Trophoblast cell (in vitro differentiated cells and primary cell): ENCODE results near the gene KCNH8.

ENCODE experiments used
- DNase-seq, 2 donors: peaks; one replicate each; pipeline ENCODE4 v3.0.0-alpha.2; 2016
- H2AFZ ChIP-seq: 2 replicates; pipeline ENCODE4 v1.6.1; 2013; ENCODE audit warnings: low read length, moderate library complexity, mild to moderate bottlenecking; ENCODE audit not compliant: insufficient read depth, poor library complexity
- H2AK5ac ChIP-seq: 2 replicates; pipeline ENCODE4 v1.6.1; 2013; ENCODE audit warnings: mild to moderate bottlenecking, low read length
- H2BK120ac ChIP-seq: 2 replicates; pipeline ENCODE4 v1.6.1; 2013; ENCODE audit warnings: low read length, mild to moderate bottlenecking, moderate library complexity; ENCODE audit not compliant: insufficient read depth, poor library complexity
- H2BK12ac ChIP-seq: 2 replicates; pipeline ENCODE4 v1.6.1; 2013; ENCODE audit warnings: mild to moderate bottlenecking, low read length, moderate library complexity
- H2BK5ac ChIP-seq: 2 replicates; pipeline ENCODE4 v1.6.1; 2013; ENCODE audit warnings: low read length, low read depth, moderate library complexity, mild to moderate bottlenecking; ENCODE audit not compliant: poor library complexity
- H3K14ac ChIP-seq: 2 replicates; pipeline ENCODE4 v1.6.1; 2013; ENCODE audit warnings: mild to moderate bottlenecking, low read length
- H3K18ac ChIP-seq: 2 replicates; pipeline ENCODE4 v1.6.1; 2013; ENCODE audit warnings: mild to moderate bottlenecking, low read length
- H3K23ac ChIP-seq: 2 replicates; pipeline ENCODE4 v1.6.1; 2013; ENCODE audit warnings: low read length
- H3K27ac ChIP-seq: 2 replicates; pipeline ENCODE4 v1.5.1; 2013; ENCODE audit warnings: low read depth, mild to moderate bottlenecking, inconsistent platforms, low read length, moderate library complexity
- H3K27me3 ChIP-seq: 2 replicates; pipeline ENCODE4 v1.6.1; 2013; ENCODE audit warnings: inconsistent platforms, mild to moderate bottlenecking, low read length, moderate library complexity; ENCODE audit not compliant: insufficient read depth
- H3K36me3 ChIP-seq, 2 experiments: 1 replicate in 1 of 2; 2 replicates in 1 of 2; pipeline ENCODE4 v1.6.1; 2013; ENCODE audit warnings: low read length in 2 of 2, mild to moderate bottlenecking in 2 of 2, moderate library complexity in 1 of 2; ENCODE audit not compliant: insufficient read depth in 2 of 2, control insufficient read depth in 1 of 2
- H3K4ac ChIP-seq: 2 replicates; pipeline ENCODE4 v1.6.1; 2013; ENCODE audit warnings: low read depth, mild to moderate bottlenecking, low read length, moderate library complexity
- H3K4me1 ChIP-seq, 2 experiments: 1 replicate in 1 of 2; 2 replicates in 1 of 2; pipeline ENCODE4 v1.6.1; 2013; ENCODE audit warnings: low read length in 2 of 2, mild to moderate bottlenecking in 2 of 2, moderate library complexity in 1 of 2; ENCODE audit not compliant: insufficient read depth in 2 of 2, control insufficient read depth in 1 of 2
- H3K4me2 ChIP-seq: 2 replicates; pipeline ENCODE4 v1.6.1; 2013; ENCODE audit warnings: inconsistent platforms, mild to moderate bottlenecking, low read length, moderate library complexity
- H3K4me3 ChIP-seq: 2 replicates; pipeline ENCODE4 v1.5.1; 2013; ENCODE audit warnings: mild to moderate bottlenecking, low read depth, low read length, inconsistent platforms
- H3K79me1 ChIP-seq: one replicate; pipeline ENCODE4 v1.6.1; 2013; ENCODE audit warnings: low read length
- H3K79me2 ChIP-seq: 2 replicates; pipeline ENCODE4 v1.6.1; 2013; ENCODE audit warnings: low read length, mild to moderate bottlenecking; ENCODE audit not compliant: control insufficient read depth, insufficient read depth, poor library complexity
- H3K9ac ChIP-seq: 2 replicates; pipeline ENCODE4 v1.6.1; 2013; ENCODE audit warnings: mild to moderate bottlenecking, low read length
- H3K9me3 ChIP-seq: 2 replicates; pipeline ENCODE4 v1.6.1; 2013; ENCODE audit warnings: low read depth, mild to moderate bottlenecking, control low read depth, inconsistent platforms, low read length; ENCODE audit not compliant: insufficient read depth
- H4K12ac ChIP-seq: 2 replicates; pipeline ENCODE4 v1.6.1; 2013; ENCODE audit warnings: low read depth, mild to moderate bottlenecking, low read length, moderate library complexity
- H4K8ac ChIP-seq: 2 replicates; pipeline ENCODE4 v1.6.1; 2013; ENCODE audit warnings: low read depth, mild to moderate bottlenecking, low read length, moderate library complexity
- H4K91ac ChIP-seq: one replicate; pipeline ENCODE4 v1.6.1; 2013; ENCODE audit warnings: low read depth, mild to moderate bottlenecking, low read length, moderate library complexity
- WGBS: extraction: QIAGEN DNeasy Blood & Tissue Kit; methylation state at CpG from one replicate; pipeline ENCODE4 v1.1.7; 2013; ENCODE audit warnings: missing lambda C conversion rate; ENCODE audit not compliant: insufficient read length, insufficient coverage; ENCODE audit errors: extremely low coverage; 5-methylcytosine and 5-hydroxymethylcytosine counted together

Gene KCNH8

GRCh38 chr3:19264424-19264823 lies 116.1 kb downstream of the KCNH8 start:
- Histone ChIP-seq H3K4me1 (no peaks in the 10 kb centered on the region), H2BK5ac (no peak overlapping the region), H2BK12ac (no peak overlapping the region), H3K4me3 (no peak overlapping the region), H3K4ac (no peak overlapping the region), H3K18ac (no peak overlapping the region), H3K27ac (no peak overlapping the region), H3K36me3 (no peaks in the 10 kb centered on the region), H4K91ac (no peak overlapping the region), H2BK120ac (no peak overlapping the region), H3K9ac (no peak overlapping the region), H2AFZ (no peak overlapping the region), H3K79me1 (no peaks in the 10 kb centered on the region), H3K27me3 (no peaks in the 10 kb centered on the region), H3K79me2 (no peaks in the 10 kb centered on the region), H3K4me2 (no peak overlapping the region), H3K23ac (no peak overlapping the region), H3K14ac (no peak overlapping the region), H4K8ac (no peak overlapping the region), H2AK5ac (no peak overlapping the region), H3K9me3 (no peaks in the 10 kb centered on the region), H4K12ac (no peak overlapping the region)
- WGBS = no CpG with 5 or more reads among the region's 6 CpGs
- DNase-seq = no peak

DNA sequence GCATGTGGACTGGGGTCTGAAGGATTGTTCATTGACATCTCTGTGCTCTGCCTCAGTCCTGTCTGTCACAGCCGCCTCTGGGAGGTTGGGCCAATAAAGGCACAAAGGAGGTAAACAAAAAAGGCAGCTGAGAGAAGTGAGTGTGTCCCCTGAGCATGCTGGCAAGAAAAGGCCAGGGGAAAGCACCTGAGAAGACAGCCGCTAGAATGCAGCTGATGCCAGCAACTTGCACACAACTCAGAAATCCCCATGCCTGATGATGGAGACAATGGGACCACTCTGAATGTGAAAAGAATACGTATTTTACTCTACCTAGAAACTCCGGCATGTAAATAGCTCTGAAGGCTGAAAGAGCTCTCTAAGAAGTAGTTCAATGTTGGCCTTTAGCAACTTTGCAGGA lies 118.7 kb downstream of the KCNH8 start:
- H4K8ac ChIP-seq = no peak overlapping the region
- H2AK5ac ChIP-seq = no peak overlapping the region
- H3K4ac ChIP-seq = no peak overlapping the region
- H3K18ac ChIP-seq = no peak overlapping the region
- no peak overlapping the region for H3K27ac ChIP-seq
- no peaks in the 10 kb centered on the region for H3K36me3 ChIP-seq
- H3K23ac ChIP-seq = no peak overlapping the region
- H2BK120ac ChIP-seq = no peak overlapping the region
- WGBS = no CpG with 5 or more reads among the region's 4 CpGs
- H4K12ac ChIP-seq = no peak overlapping the region
- H2AFZ ChIP-seq = no peak overlapping the region
- H3K4me2 ChIP-seq = no peak overlapping the region
- no peak overlapping the region for H4K91ac ChIP-seq
- no peaks in the 10 kb centered on the region for H3K9me3 ChIP-seq
- H3K14ac ChIP-seq = no peak overlapping the region
- no peak overlapping the region for H2BK12ac ChIP-seq
- no peak overlapping the region for H2BK5ac ChIP-seq
- H3K79me1 ChIP-seq = no peaks in the 10 kb centered on the region
- H3K79me2 ChIP-seq = no peaks in the 10 kb centered on the region
- H3K27me3 ChIP-seq = no peaks in the 10 kb centered on the region
- no peaks in the 10 kb centered on the region for H3K4me1 ChIP-seq
- DNase-seq = no peak
- no peak overlapping the region for H3K9ac ChIP-seq
- H3K4me3 ChIP-seq = no peak overlapping the region

DNA sequence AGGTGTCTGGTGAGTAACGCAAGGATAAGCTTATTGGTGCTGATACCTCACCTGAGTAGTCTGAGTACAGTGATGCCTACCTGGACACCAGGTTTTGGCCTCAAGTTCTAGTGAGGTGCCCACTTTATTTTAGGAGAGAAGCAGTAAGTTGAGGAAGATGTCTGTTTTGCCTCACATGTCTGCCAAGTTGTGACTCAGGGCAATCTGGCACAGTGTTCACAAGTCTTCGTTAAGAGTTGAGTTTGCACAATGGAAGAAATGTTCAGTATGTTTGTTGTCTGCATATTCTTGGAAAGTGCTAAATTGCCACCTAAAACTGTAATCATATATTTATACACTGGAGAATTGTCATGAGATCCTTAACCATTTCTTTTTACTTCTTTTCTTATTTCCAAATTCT lies 122.2 kb downstream of the KCNH8 start:
- DNase-seq = no peak
- no peak overlapping the region for H3K4me2 ChIP-seq
- no peaks in the 10 kb centered on the region for H3K27me3 ChIP-seq
- no peaks in the 10 kb centered on the region for H3K36me3 ChIP-seq
- no peak overlapping the region for H3K9ac ChIP-seq
- no peak overlapping the region for H4K91ac ChIP-seq
- no peak overlapping the region for H3K4ac ChIP-seq
- no peaks in the 10 kb centered on the region for H3K79me1 ChIP-seq
- H3K27ac ChIP-seq = no peak overlapping the region
- H2AFZ ChIP-seq = no peak overlapping the region
- no peaks in the 10 kb centered on the region for H3K9me3 ChIP-seq
- H2BK12ac ChIP-seq = no peak overlapping the region
- H3K18ac ChIP-seq = no peak overlapping the region
- H4K12ac ChIP-seq = no peak overlapping the region
- H3K4me1 ChIP-seq = no peaks in the 10 kb centered on the region
- H3K79me2 ChIP-seq = no peaks in the 10 kb centered on the region
- H3K23ac ChIP-seq = no peak overlapping the region
- no peak overlapping the region for H3K14ac ChIP-seq
- H2AK5ac ChIP-seq = no peak overlapping the region
- H3K4me3 ChIP-seq = no peak overlapping the region
- no CpG with 5 or more reads among the region's 2 CpGs for WGBS
- H2BK120ac ChIP-seq = no peak overlapping the region
- no peak overlapping the region for H2BK5ac ChIP-seq
- H4K8ac ChIP-seq = no peak overlapping the region

- Histone ChIP-seq H3K14ac (no peak overlapping the region), H3K4me2 (no peak overlapping the region), H3K79me1 (no peaks in the 10 kb centered on the region), H3K4me3 (no peak overlapping the region), H3K4me1 (no peaks in the 10 kb centered on the region), H3K18ac (no peak overlapping the region), H3K9me3 (no peaks in the 10 kb centered on the region), H4K12ac (no peak overlapping the region), H2BK5ac (no peak overlapping the region), H2BK12ac (no peak overlapping the region), H3K36me3 (no peaks in the 10 kb centered on the region), H2AK5ac (no peak overlapping the region), H3K23ac (no peak overlapping the region), H3K79me2 (no peaks in the 10 kb centered on the region), H3K27ac (no peak overlapping the region), H2AFZ (no peak overlapping the region), H2BK120ac (no peak overlapping the region), H3K9ac (no peak overlapping the region), H4K8ac (no peak overlapping the region), H3K4ac (no peak overlapping the region), H3K27me3 (no peaks in the 10 kb centered on the region), H4K91ac (no peak overlapping the region)
- DNase-seq = no peak
- WGBS = no CpG with 5 or more reads among the region's 3 CpGs
These were observed 124.0 kb downstream of the KCNH8 start for GRCh38 chr3:19272296-19272695.
